Adrenal gland (tissue), 5 donors: Measurements from ENCODE around the gene TPRN.

Source experiments
- POLR2A ChIP-seq, 2 donors: fragments of 450-650 bp; IDR thresholded peaks; one replicate each; pipeline ENCODE4 v1.6.1; 2017; ENCODE audit warnings: antibody characterized with exemption in 2 of 2, mild to moderate bottlenecking in 2 of 2, moderate library complexity in 1 of 2
- TF ChIP-seq, protein P1 (sequence below), 6 experiments: fragments of 450-650 bp in 4 of 6; fragments of 200-600 bp in 2 of 6; sonication (generic) in 1 of 6; IDR thresholded peaks; 1 replicate in 5 of 6; 2 replicates in 1 of 6; pipeline versions ENCODE4 v1.5.1 to v1.8.0; 2016 to 2021; ENCODE audit warnings: antibody characterized with exemption in 6 of 6, mild to moderate bottlenecking in 2 of 6, moderate library complexity in 1 of 6
- donor health status: DM: no; HTN: no; CAD: no.

- TF ChIP-seq, protein P1, sequence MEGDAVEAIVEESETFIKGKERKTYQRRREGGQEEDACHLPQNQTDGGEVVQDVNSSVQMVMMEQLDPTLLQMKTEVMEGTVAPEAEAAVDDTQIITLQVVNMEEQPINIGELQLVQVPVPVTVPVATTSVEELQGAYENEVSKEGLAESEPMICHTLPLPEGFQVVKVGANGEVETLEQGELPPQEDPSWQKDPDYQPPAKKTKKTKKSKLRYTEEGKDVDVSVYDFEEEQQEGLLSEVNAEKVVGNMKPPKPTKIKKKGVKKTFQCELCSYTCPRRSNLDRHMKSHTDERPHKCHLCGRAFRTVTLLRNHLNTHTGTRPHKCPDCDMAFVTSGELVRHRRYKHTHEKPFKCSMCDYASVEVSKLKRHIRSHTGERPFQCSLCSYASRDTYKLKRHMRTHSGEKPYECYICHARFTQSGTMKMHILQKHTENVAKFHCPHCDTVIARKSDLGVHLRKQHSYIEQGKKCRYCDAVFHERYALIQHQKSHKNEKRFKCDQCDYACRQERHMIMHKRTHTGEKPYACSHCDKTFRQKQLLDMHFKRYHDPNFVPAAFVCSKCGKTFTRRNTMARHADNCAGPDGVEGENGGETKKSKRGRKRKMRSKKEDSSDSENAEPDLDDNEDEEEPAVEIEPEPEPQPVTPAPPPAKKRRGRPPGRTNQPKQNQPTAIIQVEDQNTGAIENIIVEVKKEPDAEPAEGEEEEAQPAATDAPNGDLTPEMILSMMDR (IDR thresholded peaks at IDR 0.05) = no peak
- no peak for TF ChIP-seq POLR2A (IDR thresholded peaks at IDR 0.05)
Observed at GRCh38 chr9:137141976-137142936, 58.3 kb downstream of the TPRN start.
